Measurements from ENCODE around the gene EPHB1. TPM values are rescaled to one million over a fixed set of nuclear protein-coding genes. Genes with fewer than 3 reads are reported as not detected.

The EPHB1 gene
- total RNA-seq, 1 experiment from 2014 or later, result 0.11 TPM

- Histone ChIP-seq H3K27me3 (replicated peaks; ENCODE audit: insufficient read depth, low read depth, low read length, poor library complexity) (peaks cover 26% of the 10 kb centered on the region), H3K4me1 (ENCODE audit: insufficient read depth, low read length, poor library complexity, severe bottlenecking) (no peaks in the 10 kb centered on the region), H3K36me3 (ENCODE audit: insufficient read depth, low read length, poor library complexity, severe bottlenecking) (no peaks in the 10 kb centered on the region), H3K27ac (ENCODE audit: low read depth, low read length, poor library complexity, severe bottlenecking) (no peak overlapping the region), H3K9me3 (ENCODE audit: low read depth, low read length, poor library complexity, severe bottlenecking) (no peaks in the 10 kb centered on the region), H3K4me3 (ENCODE audit: low read depth, low read length, poor library complexity, severe bottlenecking) (no peak overlapping the region)
- ChIA-PET CTCF (no interaction called here), POLR2A (ENCODE audit: low non-redundant PET) (no interaction called here)
- TF ChIP-seq EZH2 (IDR thresholded peaks at IDR 0.05; ENCODE audit: borderline replicate concordance, low read depth, low read length, poor library complexity, severe bottlenecking) (no peak), CTCF (conservative IDR thresholded peaks at IDR 0.05; ENCODE audit: low read depth, low read length) (no peak)
- BruUV-seq (replicated peaks), result no TSS peak
- DNase-seq (ENCODE audit: low spot score), result no peak
- intact Hi-C loops (cut with micrococcal nuclease; ENCODE audit: unreplicated experiment), result no loop called here
Observed at GRCh38 chr3:134822090-134822489, 27.0 kb downstream of the EPHB1 start.

DNA sequence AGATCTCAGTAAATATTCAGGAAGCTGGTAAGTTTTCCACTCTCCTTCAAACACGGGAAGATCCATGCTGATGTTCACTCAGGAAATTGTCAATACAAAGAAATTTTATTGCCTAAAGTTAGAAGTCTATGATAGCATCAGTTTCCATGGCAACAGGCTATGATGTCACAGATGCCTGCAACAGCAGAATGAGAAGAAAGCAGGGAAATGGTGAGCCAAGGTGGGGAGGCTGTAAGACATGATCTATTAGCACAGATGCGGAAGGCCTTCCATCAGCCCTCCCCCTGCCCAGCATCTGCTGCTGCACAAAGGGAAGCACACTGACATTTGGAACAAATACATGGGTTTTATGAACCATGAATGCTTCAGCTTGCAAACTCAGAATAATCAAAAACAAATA lies 28.6 kb downstream of the EPHB1 start:
- ChIA-PET CTCF (no interaction called here), POLR2A (ENCODE audit: low non-redundant PET) (no interaction called here)
- Histone ChIP-seq H3K4me3 (ENCODE audit: low read depth, low read length, poor library complexity, severe bottlenecking) (no peak overlapping the region), H3K27me3 (replicated peaks; ENCODE audit: insufficient read depth, low read depth, low read length, poor library complexity) (peaks cover 33% of the 10 kb centered on the region), H3K9me3 (ENCODE audit: low read depth, low read length, poor library complexity, severe bottlenecking) (no peaks in the 10 kb centered on the region), H3K36me3 (ENCODE audit: insufficient read depth, low read length, poor library complexity, severe bottlenecking) (no peaks in the 10 kb centered on the region), H3K27ac (ENCODE audit: low read depth, low read length, poor library complexity, severe bottlenecking) (no peak overlapping the region), H3K4me1 (ENCODE audit: insufficient read depth, low read length, poor library complexity, severe bottlenecking) (no peaks in the 10 kb centered on the region)
- intact Hi-C loops (cut with micrococcal nuclease; ENCODE audit: unreplicated experiment), result no loop called here
- no peak for DNase-seq (ENCODE audit: low spot score)
- no peak for TF ChIP-seq EZH2 (IDR thresholded peaks at IDR 0.05; ENCODE audit: borderline replicate concordance, low read depth, low read length, poor library complexity, severe bottlenecking)
- no peak for TF ChIP-seq CTCF (conservative IDR thresholded peaks at IDR 0.05; ENCODE audit: low read depth, low read length)
- BruUV-seq (replicated peaks), result no TSS peak

DNA sequence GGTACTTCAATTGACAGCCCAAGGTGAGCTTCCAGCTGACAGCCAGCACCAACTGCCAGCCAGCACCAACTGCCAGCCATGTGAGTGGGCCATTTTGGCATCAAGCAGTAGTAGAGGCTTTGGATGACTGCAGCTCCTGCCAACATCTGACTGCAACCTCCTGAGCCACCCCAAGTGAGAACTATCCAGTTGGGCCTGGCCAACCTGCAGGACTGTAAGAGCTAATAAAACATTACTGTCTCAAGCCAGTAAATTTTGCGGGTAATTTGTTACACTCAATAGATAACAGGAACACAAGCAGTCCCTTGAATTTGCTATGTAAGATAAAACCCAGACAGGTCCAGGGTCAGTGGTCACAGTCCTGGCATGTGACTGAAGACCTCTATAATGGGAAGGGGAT lies 29.7 kb downstream of the EPHB1 start:
- POLR2A ChIA-PET (ENCODE audit: low non-redundant PET), result no interaction called here
- CTCF ChIA-PET, result no interaction called here
- TF ChIP-seq CTCF (conservative IDR thresholded peaks at IDR 0.05; ENCODE audit: low read depth, low read length), result no peak
- no peak for TF ChIP-seq EZH2 (IDR thresholded peaks at IDR 0.05; ENCODE audit: borderline replicate concordance, low read depth, low read length, poor library complexity, severe bottlenecking)
- no peak overlapping the region for H3K4me3 ChIP-seq (ENCODE audit: low read depth, low read length, poor library complexity, severe bottlenecking)
- H3K27me3 ChIP-seq (replicated peaks; ENCODE audit: insufficient read depth, low read depth, low read length, poor library complexity), result peaks cover 25% of the 10 kb centered on the region
- no peaks in the 10 kb centered on the region for H3K4me1 ChIP-seq (ENCODE audit: insufficient read depth, low read length, poor library complexity, severe bottlenecking)
- BruUV-seq (replicated peaks), result no TSS peak
- H3K27ac ChIP-seq (ENCODE audit: low read depth, low read length, poor library complexity, severe bottlenecking), result no peak overlapping the region
- no peak for DNase-seq (ENCODE audit: low spot score)
- H3K9me3 ChIP-seq (ENCODE audit: low read depth, low read length, poor library complexity, severe bottlenecking), result no peaks in the 10 kb centered on the region
- intact Hi-C loops (cut with micrococcal nuclease; ENCODE audit: unreplicated experiment), result no loop called here
- no peaks in the 10 kb centered on the region for H3K36me3 ChIP-seq (ENCODE audit: insufficient read depth, low read length, poor library complexity, severe bottlenecking)

Data from A673 (cell line).